ENCODE measurements around the gene CNTNAP2. TPM values are rescaled to one million over a fixed set of nuclear protein-coding genes. Genes with fewer than 3 reads are reported as not detected.
A peak's percentile ranks its signal among the peaks of the same experiment; 100 is the strongest.
"Not testable (repeated sequence)": the region's sequence is repeated elsewhere in the genome, so short reads cannot be mapped to it uniquely, and the experiment has no call there.

Gene CNTNAP2
- total RNA-seq, 1 experiment from 2014 or later: not detected

DNA sequence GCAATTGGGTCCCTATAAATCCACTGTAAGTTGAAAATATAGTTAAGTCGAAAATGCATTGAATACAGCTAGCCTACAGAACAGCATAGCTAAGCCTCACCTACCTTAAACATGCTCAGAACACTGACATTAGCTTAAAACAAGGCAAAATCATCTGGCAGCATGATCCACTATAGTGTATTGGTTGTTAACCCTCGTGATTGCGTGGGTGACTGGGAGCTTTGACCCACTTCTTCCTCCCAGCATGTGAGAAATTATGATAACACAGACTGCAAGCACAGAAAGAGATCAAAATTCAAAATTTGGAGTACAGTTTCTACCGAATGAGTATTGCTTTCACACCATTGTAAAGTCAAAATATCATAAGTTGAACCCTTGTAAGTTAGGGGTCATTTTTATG is 22.3 kb downstream of the CNTNAP2 start:
- in situ Hi-C loops (cut with HindIII; ENCODE audit: low sequenced_read_pairs): no loop called here

DNA sequence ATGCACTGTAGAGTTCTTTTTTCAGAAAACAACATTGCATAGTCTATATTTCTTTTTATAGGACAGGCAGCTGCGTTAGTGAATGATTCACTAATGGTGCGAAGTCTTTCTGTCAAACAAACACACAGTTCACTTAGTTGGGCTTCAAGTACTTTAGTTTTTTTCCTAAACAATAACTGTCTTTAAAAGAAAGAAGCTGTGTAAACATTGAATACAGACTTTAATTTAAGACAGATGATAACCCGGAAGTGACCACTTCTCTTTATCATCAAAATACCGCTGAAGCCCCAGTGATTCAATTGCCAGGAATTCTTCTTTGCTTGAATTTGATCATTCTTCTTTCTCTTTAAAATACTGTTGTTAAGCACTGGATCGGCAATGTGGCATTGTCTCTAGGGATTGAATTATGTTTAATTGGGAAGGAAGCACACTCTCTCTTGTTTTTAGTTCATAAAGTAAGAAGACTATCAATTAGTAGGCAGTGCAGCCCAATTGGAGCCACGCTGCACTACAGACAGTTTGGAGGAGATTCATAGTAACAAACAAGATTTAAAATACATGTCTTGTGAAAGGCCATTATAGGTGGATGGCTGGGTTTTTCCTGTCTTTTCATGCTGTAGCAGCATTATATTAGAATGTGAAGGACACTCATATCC is 30.4 kb downstream of the CNTNAP2 start:
- in situ Hi-C loops (cut with HindIII; ENCODE audit: low sequenced_read_pairs): no loop called here

More for the DNA sequence above, 22.3 kb downstream of the CNTNAP2 start:
- no peak for DNase-seq (ENCODE audit: low spot score)

DNA sequence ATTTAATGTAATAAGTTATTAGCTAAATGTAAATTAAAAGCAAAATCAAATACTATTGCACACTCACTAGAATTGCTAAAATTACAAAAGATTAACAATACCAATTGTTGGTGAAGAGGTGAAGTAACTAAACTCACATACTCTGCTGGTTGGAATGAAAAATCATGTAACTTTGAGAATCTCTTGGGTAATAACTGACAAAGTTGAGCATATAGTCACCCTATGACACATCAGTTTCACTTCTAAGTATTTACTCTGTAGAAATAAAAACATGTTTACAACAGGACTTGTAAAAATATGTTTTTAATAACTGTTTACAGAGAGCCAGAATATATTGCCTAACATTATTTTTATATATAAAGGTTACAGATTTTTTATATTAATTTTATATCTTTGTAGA is 33.6 kb downstream of the CNTNAP2 start:
- DNase-seq (ENCODE audit: low spot score): no peak
- in situ Hi-C loops (cut with HindIII; ENCODE audit: low sequenced_read_pairs): no loop called here

More for the DNA sequence above, 30.4 kb downstream of the CNTNAP2 start:
- no peak for DNase-seq (ENCODE audit: low spot score)

DNA sequence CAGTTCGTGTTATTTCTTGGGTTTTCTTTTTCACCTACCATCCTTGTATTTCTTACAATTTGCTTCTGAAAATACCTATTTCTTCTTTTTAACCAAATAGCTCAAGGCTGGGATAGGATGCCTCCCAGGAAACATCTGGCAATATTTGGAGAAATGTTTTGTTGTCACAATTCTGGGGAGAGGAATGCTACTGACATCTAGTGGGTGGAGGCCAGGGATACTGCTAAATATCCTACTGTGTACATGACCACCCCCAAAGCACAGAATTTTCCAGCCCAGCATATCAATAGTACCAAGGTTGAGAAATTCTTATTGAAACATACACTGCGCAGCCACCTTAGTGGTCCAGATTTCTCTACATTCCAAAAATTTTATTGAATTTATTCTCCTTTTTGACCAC is 55.5 kb downstream of the CNTNAP2 start:
- in situ Hi-C loops (cut with HindIII; ENCODE audit: low sequenced_read_pairs): no loop called here
- no peak for DNase-seq (ENCODE audit: low spot score)

DNA sequence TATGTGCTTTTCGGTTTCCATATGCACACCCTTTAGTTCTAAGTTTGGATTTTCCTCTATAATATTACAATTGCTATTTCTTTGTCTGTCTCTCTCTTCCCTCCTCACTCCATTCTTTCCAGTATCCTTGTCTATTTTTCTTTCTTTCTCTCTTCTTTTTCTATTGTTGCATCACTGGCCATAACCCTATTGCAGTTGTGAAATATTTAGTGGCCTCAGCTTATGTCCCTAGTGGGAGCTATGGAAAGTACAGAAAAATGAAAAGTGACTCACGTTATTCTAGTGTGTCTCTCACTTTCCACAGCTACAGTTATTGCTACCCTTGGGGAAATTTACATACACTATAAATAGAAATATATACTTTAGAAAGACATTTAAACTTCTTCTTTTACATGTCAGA is 59.1 kb downstream of the CNTNAP2 start:
- in situ Hi-C loops (cut with HindIII; ENCODE audit: low sequenced_read_pairs): no loop called here
- no peak for DNase-seq (ENCODE audit: low spot score)

DNA sequence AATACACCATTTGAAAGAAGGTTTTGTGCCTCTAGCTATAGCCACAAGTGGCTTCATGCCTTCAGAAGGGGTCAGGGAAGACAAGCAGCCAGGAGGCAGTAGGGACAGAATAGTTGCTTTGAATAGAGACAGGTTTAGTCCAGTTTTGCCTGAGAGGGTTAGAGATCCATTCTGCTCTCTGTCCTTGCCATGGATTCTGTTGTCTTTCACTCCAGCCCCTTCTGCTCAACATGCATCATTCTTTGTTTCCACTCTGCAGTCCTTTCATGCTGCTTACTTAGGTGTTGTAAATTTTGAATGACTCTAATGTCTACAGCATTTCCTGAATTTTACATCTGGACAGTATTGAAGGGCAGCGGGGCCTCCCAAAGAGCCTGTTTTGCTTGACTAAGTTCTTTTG is 60.3 kb downstream of the CNTNAP2 start:
- in situ Hi-C loops (cut with HindIII; ENCODE audit: low sequenced_read_pairs): no loop called here
- no peak for DNase-seq (ENCODE audit: low spot score)

DNA sequence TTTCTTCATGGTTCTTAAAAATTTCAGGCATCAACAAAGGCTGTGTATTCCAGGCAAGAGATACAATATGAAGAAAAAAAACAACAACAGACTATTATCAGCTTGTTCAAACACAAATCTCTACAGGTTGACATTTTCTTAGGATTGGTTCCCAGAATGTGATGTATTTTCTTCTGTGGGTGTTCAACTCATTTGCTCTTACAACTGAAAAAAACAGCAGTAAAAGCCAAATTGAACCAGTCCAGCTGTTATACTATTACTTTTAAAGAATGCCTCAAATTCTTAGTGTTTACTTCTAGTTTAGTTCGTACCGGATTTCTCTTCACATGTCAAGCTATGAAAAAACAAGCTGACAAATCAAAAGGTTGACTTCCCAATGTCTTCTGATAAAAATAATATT is 60.7 kb downstream of the CNTNAP2 start:
- in situ Hi-C loops (cut with HindIII; ENCODE audit: low sequenced_read_pairs): no loop called here
- no peak for DNase-seq (ENCODE audit: low spot score)

DNA sequence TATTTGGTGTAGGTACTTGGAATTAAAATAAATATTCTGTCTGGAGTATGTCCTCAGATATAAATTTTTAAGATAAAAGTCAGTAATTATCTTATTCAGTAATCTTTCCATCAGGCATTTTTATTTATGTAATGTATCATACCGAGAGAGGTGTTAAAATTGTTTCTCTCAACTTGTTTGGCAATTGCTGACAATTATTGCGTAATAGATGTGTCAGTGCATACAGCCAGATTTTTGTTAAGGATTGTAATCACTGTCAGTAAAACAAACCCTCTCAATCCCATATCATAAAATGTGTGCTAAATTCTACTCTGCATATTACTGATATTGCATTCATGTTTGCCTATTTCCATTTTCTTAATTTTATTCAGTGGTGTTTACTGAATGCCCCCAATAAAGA is 69.2 kb downstream of the CNTNAP2 start:
- in situ Hi-C loops (cut with HindIII; ENCODE audit: low sequenced_read_pairs): no loop called here
- DNase-seq (ENCODE audit: low spot score): no peak

DNA sequence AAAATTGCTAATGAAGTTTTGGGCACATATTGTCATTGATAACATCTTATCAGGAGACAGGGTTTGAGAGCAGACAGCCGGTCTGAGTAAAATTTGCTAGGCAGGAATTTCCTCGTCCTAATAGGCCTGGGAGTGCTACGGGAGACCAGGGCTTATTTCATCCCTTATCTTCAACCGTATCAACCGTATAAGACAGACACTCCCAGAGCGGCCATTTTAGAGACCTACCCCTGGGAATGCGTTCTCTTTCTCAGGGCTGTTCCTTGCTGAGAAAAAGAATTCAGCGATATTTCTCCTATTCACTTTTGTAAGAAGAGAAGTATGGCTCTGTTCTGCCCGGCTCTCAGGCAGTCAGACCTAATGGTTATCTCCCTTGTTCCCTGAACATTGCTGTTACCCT is 74.8 kb downstream of the CNTNAP2 start:
- DNase-seq (ENCODE audit: low spot score); in situ Hi-C loops (cut with HindIII; ENCODE audit: low sequenced_read_pairs): not testable (repeated sequence)

DNA sequence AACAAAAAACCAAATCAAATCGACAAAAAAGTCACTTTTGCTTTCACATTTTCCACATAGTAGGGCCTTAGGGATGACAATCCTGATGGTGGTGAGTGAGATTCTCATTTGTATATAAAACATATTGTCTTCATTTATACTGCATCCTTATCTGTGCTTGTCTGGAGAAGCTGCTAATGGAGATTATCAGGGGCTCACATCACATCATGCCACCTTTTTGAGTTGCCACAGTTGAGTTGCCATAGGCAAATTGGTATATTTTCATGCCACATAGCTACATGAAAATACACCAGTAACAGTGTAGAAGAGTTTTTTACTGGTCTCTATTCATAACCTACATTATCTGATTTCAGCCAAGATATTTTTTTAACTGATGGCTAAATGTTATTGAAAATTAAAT is 85.3 kb downstream of the CNTNAP2 start:
- DNase-seq (ENCODE audit: low spot score): no peak
- in situ Hi-C loops (cut with HindIII; ENCODE audit: low sequenced_read_pairs): no loop called here

DNA sequence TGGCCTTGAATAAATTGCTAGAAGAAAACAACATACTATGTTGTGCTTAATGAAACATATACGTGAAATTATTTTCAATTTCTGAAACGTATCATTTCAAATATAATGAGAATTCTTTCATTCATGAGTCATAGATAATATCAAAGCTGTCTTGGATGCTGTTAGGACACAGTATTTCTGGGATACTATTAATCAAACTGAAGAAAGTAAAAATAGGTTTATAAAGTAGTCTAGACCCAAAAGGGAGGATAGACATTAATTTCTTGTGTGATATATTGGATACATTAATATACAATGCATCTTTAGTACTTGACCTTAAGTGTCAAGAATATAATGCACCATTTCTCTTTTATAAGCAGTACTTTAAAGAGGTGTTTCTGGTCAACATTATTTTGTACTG is 89.7 kb downstream of the CNTNAP2 start:
- in situ Hi-C loops (cut with HindIII; ENCODE audit: low sequenced_read_pairs): no loop called here
- DNase-seq (ENCODE audit: low spot score): no peak

DNA sequence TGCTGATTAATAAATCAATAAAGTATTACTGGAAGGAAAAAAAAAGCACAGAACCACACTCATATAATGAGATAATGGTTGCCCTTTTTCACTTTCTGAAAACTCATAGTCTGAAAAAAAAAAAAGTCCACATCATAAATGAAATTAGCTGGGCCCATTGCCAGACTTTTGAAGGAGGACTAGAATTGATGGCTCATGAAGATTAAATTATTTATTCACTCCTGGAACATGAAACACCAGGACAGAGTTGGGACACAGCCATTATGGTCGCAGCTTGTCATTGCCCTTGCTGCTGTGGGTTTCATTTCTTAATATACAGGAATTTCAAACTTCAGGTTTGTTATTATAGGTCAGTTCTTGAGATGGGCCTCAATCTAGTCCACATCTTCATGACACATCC is 91.9 kb downstream of the CNTNAP2 start:
- DNase-seq (ENCODE audit: low spot score): no peak
- in situ Hi-C loops (cut with HindIII; ENCODE audit: low sequenced_read_pairs): no loop called here

DNA sequence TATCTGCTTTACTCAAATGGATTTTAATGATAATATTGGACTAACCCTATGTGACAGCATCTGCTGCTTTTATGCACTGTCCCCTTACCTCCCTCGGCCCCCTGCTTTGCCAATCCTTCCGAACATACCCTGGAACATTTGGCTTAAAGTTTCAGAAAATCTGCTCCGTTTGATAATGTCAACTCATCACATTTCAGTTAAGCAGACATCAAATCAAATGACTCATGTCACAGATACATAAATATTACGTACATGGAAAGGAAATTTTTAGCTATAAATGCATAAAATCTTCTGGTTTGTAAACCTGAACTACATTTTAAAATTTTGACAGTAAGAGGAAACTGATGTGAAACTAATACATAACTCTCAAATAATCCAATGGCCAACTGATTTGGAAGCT is 98.2 kb downstream of the CNTNAP2 start:
- no peak for DNase-seq (ENCODE audit: low spot score)
- in situ Hi-C loops (cut with HindIII; ENCODE audit: low sequenced_read_pairs): no loop called here

DNA sequence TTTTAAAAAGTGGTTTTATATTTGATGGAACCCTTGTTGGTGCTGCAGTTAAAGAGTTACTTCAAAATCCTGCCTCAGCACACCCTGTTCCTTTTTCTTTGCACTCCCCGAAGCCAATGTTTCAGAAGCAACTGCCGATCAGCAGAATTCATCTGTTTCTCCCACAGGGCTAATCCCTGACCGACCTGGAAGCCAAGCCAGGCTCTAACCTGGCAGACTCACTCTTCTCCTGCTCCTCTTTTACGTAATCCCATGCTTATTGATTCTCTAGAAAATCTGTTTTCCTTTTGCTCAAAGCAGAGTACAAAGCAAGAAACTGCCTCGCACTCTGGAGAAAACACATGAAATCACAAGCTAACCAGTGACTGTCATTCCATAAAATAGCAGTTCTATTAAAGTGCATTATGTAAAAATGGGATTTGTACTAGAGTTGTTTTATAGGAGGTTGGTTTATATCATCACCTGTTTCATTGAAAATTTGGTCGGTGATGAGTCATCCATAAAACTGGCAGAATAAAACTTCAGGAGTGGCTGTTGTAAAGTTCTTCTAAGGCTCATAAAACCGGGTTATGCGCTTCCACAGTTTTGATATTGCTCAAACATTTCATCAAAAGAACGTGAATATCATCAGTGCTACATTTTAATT is 99.9 kb downstream of the CNTNAP2 start:
- in situ Hi-C loops (cut with HindIII; ENCODE audit: low sequenced_read_pairs): no loop called here
- DNase-seq (ENCODE audit: low spot score): peak; percentile 78

DNA sequence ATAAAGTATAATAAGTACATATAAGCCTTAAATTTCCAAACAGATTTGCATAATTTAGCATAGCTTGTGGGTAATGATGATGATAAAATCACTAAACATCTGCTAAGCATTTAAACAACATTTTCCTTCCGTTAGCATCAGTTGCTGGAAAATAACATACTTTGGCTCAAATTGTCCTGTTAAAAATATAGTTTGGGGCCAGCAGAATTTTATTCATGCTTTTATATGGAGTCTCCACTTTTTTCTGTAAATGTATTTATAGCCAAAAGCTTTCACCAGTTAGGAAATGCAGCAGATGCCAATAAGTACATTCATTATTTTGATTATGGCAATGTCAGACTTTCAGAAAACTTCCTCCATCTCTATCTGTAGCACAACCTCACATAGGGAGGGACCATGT is 107.2 kb downstream of the CNTNAP2 start:
- in situ Hi-C loops (cut with HindIII; ENCODE audit: low sequenced_read_pairs): no loop called here
- DNase-seq (ENCODE audit: low spot score): no peak

DNA sequence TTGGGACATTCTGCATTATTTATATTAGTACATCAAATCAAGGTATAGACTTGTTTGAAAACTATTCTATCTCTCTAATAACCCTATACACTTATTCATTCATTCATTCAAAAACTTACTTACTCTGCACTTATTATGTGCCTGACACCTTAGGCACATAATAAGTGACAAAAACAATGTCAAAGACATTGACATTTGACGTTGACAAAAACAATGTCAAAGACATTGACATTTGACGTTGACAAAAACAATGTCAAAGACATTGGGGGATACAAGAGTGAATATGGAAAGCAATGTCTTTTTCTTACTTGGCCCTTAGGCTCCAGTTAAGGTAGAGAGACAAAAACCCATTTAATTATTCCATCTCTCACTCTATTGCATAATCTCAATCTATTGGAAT is 116.0 kb downstream of the CNTNAP2 start:
- DNase-seq (ENCODE audit: low spot score): no peak
- in situ Hi-C loops (cut with HindIII; ENCODE audit: low sequenced_read_pairs): no loop called here

DNA sequence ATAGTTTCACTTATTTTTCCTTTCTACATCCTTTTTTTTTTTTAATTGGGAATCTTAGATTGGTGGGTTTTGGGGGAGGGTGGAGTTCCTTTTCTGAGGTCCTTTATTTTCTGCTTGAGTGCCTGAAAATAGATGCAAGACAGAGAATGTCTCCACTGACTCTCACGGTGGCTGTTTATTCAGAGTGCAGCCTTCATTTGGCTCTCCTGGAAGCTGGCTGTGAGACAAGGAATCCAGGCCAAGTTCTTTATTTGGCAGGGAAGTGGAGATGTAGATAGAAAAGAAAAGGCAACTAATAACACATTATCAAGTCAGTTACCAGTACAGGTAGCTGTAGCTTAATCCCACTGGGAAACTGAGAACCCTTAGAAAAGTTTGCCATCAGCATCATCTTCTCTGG is 118.6 kb downstream of the CNTNAP2 start:
- in situ Hi-C loops (cut with HindIII; ENCODE audit: low sequenced_read_pairs): no loop called here
- DNase-seq (ENCODE audit: low spot score): peak; percentile 86

DNA sequence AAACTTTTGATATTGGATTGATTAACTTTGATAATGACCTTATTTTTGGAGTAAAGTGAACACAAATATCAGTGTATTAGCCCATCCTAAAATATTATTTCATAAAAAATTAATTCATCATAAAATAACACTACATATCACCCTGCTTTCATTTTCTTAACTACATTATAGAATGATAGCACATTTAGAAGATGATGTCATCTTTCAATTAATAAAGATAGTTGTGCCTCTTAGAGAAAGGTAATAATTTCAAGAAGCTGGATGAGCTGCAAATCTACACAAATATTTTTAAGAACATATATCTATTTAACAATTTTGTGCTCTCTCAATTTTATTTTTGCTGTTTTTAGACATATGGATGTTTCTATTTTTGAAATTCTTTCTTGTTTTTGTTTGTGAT is 126.1 kb downstream of the CNTNAP2 start:
- no peak for DNase-seq (ENCODE audit: low spot score)
- in situ Hi-C loops (cut with HindIII; ENCODE audit: low sequenced_read_pairs): no loop called here

DNA sequence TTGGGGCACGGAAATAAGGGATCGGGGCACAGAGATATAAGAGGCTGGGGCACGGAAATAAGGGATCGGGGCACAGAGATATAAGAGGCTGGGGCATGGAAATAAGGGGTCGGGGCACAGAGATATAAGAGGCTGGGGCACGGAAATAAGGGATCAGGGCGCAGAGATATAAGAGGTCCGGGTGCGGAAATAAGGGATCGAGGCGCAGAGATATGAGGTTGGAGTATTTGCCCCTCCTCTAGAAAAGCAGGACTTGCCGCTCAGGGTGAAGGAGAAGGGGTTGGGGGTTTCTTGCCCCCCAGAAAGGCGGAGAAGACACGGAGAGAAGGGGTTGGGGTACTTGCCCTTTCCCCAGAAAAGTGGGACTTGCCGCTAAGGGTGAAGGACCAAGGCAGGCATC is 131.4 kb downstream of the CNTNAP2 start:
- DNase-seq (ENCODE audit: low spot score); in situ Hi-C loops (cut with HindIII; ENCODE audit: low sequenced_read_pairs): not testable (repeated sequence)

DNA sequence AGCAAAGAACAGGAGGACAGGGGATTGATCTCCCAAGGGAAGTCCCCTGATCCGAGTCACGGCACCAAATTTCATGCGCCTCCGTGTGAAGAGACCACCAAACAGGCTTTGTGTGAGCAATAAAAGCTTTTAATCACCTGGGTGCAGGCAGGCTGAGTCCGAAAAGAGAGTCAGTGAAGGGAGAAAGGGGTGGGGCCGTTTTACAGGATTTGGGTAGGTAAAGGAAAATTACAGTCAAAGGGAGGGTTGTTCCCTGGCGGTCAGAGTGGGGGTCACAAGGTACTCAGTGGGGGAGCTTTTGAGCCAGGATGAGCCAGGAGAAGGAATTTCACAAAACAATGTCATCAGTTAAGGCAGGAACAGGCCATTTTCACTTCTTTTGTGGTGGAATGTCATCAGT is 132.1 kb downstream of the CNTNAP2 start:
- in situ Hi-C loops (cut with HindIII; ENCODE audit: low sequenced_read_pairs); DNase-seq (ENCODE audit: low spot score): not testable (repeated sequence)

DNA sequence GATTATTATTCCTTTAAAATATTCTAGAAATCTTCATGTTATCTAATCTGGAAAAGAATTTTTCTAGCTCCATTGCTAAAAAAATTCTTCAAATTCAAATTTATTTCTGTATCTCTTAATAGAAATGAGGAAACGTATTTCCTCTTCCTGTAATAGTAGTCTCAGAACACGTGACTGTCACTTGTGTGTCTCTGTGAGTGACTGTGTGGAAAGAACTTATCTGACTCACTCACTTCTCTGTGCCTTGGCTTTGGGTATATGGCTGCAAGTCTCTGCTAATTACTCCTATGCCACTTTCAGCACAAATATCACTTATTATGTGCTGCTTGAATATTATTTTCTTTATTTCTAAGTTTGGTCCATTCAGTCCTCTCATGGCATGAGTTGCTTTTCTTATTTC is 132.7 kb downstream of the CNTNAP2 start:
- no peak for DNase-seq (ENCODE audit: low spot score)
- in situ Hi-C loops (cut with HindIII; ENCODE audit: low sequenced_read_pairs): no loop called here
